GM15510 (cell line): ENCODE measurements around the gene PTEN.
A peak's percentile ranks its signal among the peaks of the same experiment; 100 is the strongest.

Source experiments
- POLR2A ChIP-seq: IDR thresholded peaks from 3 replicates; pipeline ENCODE4 v1.6.1; 2011; ENCODE audit warnings: borderline replicate concordance; ENCODE audit not compliant: insufficient read length; ENCODE audit errors: extremely low read depth

The PTEN gene

GRCh38 chr10:87842220-87842641 lies 21.2 kb upstream of the PTEN start:
- no peak for TF ChIP-seq POLR2A

GRCh38 chr10:87842776-87843497 lies 20.5 kb upstream of the PTEN start:
- TF ChIP-seq POLR2A: no peak

- TF ChIP-seq POLR2A: no peak
Measured at GRCh38 chr10:87843714-87844113, 19.7 kb upstream of the PTEN start.

- no peak for TF ChIP-seq POLR2A
Measured at GRCh38 chr10:87844837-87845623, 18.4 kb upstream of the PTEN start.

GRCh38 chr10:87845624-87845998 lies 17.8 kb upstream of the PTEN start:
- no peak for TF ChIP-seq POLR2A

GRCh38 chr10:87846023-87846422 lies 17.4 kb upstream of the PTEN start:
- TF ChIP-seq POLR2A: no peak

- TF ChIP-seq POLR2A: no peak
Measured at GRCh38 chr10:87847550-87847949, 15.9 kb upstream of the PTEN start.

GRCh38 chr10:87849001-87849400 lies 14.4 kb upstream of the PTEN start:
- no peak for TF ChIP-seq POLR2A

GRCh38 chr10:87850742-87851205 lies 12.7 kb upstream of the PTEN start:
- no peak for TF ChIP-seq POLR2A

GRCh38 chr10:87852089-87852488 lies 11.3 kb upstream of the PTEN start:
- no peak for TF ChIP-seq POLR2A

- TF ChIP-seq POLR2A: no peak
Measured at GRCh38 chr10:87860156-87860795, 3.1 kb upstream of the PTEN start.

GRCh38 chr10:87860816-87861403 lies 2.5 kb upstream of the PTEN start:
- no peak for TF ChIP-seq POLR2A

- no peak for TF ChIP-seq POLR2A
Measured at GRCh38 chr10:87861566-87861952, 1.9 kb upstream of the PTEN start.

GRCh38 chr10:87861953-87862678 lies 1.3 kb upstream of the PTEN start:
- peak; percentile 79 for TF ChIP-seq POLR2A
